Stimulated activated CD4-positive, alpha-beta T cell treated with anti-CD3 and anti-CD28 coated beads, Interleukin-4, amount 100 ng/mL, for 48 hours (primary cell): ENCODE data around the gene GAL3ST2.
A peak's percentile ranks its signal among the peaks of the same experiment; 100 is the strongest.
"Not testable (repeated sequence)": the region's sequence is repeated elsewhere in the genome, so short reads cannot be mapped to it uniquely, and the experiment has no call there.

ENCODE experiments used
- DNase-seq, 2 donors: peaks; one replicate each; pipeline ENCODE4 v3.0.0-alpha.2; 2020; ENCODE audit warnings: low read depth in 2 of 2

The GAL3ST2 gene

DNA sequence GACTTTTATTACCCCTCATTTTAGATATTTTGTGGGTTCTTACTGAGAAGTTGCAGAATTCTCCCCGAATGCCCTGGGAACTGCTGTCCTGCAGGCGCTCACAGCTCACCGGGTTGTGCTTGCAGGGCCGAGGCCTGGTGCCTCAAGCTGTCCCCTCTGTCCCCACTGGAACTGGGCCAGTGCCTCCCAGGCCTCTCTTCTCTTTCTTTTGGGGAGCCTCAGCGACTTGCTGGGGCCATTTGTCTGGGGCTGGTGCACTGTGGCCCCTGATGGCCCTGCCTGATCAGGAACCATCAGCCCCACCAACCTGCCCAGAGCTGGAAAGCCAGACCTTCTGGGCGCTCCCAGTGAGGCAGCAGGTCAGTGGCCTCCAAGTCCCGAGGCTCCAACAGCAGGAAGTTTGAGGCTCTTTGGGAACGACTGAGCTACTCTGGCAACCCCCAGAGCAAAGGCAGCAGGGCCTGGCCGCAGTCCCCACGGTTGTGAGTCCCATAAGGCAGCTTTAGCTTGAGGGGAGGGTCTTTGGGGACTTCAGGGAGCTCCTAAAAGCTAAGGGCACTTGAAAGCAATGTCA lies 17.7 kb downstream of the GAL3ST2 start:
- DNase-seq, result no peak

DNA sequence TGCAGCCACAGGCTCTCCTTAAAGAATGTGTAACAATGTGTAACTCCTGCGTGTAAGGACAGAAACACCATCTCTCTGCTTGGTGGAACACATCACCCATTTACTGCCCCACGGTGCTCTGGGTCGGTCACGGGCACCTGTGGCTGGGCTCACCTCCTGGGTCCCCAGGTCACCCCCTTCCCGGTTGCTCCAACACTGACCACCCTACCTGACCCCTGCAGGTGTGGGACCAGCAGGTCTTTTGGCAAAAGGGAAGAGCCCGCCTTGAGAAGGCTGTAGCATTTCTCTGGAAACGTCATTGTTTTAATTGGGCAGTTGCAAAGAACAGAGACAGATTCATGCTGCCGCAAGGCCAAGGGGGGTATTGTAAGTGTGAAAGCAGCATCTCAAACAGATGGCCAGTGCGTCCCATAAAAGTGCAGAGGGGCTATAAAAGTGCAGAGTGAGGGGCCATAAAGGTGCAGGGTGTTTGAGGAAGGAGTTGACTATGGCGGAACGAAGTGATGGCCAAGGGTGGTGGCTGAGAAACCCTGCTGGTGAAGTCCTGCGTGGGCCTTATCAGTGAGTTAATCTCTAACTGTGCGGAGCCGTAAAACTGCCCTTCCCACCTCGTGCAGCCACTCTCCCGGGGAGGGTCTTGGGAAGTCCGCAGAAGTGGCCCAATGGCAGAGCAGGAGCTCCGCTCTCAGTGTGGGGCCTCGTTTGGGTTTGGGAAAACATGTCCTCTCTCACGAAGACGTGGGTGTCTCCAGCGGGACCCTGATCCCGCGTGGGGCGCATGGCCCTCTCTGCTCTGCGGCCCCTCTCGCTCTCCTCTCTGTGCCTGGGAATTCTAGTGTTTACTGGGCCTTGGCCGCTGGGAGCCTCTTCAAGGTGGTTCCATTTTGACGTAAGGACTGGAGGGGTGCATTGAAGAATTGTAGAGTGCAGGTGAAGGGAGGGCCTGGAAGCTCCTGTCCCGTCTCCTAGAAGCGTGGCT lies 18.7 kb downstream of the GAL3ST2 start:
- no peak for DNase-seq

DNA sequence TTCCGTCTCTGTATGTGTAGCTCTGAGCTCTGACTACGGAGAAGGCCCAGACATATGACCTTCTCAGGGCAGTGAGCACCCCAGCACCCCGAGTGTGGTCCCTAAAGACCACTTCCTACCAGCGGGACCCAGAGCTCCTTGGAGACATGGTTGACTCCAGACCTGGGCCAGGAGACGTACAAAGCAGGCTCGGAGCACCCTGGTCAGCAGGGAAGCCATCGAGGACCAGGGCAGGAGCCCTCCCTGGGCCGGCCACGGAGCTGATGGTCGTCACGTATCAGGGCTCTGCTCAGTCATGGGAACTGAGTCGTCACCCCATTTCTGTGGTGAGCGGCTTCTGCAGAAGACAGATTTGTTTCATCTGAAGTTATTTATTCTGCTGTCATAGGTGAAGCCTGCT lies 19.6 kb downstream of the GAL3ST2 start:
- no peak for DNase-seq

DNA sequence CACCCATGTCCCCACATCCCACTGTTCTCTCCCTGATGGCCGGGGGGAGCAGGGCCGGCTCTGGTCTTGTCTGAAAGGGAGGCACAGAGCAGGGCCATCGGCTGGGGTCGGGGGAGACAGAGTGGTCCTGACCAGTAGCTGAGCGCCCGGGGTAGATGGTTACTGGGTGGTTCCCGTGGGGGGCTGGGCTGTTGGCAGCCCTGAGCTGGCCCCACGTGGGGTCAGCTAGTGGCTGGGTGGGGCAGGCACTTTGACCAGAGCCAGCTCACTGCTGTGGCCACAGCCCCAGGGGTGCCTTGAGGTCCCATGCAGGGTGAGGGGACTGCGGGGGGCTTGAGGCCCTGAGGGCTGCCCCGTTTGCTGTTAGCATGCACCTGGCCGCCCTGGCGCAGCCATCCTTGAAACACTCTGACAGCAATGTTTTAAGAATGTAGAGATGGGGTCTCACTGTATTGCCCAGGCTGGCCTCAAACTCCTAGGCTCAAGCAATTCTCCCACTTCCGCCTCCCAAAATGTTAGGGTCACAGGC lies 20.1 kb downstream of the GAL3ST2 start:
- no peak for DNase-seq

DNA sequence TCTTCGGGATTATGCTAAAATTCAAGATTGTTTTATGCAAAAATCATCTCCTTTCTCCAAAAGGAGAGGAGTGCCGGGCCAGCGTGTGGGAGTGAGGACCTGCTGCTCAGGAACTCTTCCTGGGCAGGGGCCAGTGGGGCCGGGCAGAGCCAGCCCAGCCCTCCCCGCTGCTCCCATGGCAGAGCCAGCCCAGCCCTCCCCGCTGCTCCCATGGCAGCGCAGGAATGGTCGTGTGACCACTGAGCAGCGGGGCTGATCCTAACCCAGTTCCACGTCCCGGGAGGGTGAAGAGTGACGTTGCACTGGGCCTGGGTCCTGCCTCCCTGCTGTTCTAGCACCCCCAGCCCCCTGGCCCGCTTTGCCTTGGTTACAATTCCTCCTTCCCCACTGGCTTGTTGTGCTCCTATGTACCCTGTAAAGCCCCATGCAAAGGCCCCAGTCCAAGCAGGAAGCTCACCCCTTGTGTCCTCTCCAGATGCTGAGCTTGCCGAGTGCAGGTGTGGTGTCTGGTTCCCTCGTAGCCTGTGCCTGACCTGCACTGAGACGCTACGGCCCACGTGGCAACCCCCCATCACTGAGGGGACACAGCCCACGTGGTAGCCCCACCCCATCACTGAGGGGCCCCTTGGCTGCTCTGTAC lies 20.9 kb downstream of the GAL3ST2 start:
- no peak for DNase-seq

DNA sequence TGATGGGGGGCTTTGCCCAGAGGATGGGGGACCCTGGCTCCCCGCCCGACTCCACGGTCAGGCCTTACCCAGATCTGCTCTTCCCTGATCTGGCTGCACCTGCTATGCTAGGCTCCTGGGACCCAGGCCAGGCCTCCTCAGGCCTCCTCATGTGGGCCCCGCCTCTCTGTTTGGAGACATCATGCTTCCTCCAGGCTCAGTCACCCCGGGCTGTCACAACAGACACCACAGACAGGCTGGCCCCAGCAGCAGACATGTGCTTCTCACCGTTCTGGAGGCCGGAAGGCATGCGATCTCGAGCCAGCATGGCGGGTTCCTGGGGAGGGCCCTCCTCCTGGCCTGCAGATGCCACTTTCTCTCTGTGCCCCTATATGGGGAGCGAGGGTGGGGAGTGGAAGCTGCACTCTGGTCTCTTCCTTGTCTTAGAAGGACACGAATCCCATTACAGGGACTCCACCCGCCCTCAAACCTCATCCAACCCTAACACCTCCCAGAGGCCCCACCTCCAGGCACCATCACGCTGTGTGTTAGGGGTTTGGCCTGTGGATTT lies 21.5 kb downstream of the GAL3ST2 start:
- no peak for DNase-seq

DNA sequence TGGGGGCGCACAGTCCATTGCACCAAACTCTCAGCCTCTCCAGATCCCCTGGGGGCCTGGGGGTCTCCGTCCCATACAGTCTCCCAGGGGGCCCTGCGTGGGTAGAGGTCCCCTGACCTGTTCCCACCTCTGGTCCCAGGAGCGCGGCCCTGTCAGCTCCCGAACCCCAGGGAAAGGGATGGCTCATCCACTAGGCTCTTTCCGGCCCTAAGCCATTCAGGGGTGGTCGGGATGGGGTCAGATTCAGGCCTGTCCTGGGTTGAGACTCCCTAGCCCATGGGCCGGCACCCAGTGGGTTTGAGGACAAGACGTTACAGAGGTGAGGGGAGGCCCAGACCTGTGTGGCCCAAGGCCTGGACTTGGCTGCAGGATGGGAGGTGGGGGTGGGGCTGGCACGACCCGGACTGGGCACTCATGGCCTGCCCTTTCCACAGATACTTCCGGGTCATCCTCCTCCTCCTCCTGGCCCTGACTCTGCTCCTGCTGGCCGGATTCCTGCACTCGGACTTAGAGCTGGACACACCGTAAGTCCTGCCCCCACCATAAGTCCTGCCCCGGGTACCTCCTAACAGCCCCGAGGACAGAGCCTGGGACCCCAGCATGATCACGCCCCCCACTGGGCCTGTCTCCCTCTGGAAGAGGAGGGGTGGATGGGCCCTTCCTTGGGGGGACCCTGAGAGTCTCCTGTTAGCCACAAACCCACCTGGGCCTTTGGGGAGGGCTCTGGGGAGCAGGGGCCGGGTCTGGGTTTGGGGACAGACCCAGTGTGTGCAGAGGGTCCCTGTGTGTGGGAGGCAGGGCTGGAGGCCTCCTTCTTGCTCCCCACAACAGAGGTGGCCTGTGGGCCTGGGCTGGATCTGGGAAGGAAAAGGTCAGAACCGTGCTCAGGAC lies 22.3 kb downstream of the GAL3ST2 start:
- no peak for DNase-seq

DNA sequence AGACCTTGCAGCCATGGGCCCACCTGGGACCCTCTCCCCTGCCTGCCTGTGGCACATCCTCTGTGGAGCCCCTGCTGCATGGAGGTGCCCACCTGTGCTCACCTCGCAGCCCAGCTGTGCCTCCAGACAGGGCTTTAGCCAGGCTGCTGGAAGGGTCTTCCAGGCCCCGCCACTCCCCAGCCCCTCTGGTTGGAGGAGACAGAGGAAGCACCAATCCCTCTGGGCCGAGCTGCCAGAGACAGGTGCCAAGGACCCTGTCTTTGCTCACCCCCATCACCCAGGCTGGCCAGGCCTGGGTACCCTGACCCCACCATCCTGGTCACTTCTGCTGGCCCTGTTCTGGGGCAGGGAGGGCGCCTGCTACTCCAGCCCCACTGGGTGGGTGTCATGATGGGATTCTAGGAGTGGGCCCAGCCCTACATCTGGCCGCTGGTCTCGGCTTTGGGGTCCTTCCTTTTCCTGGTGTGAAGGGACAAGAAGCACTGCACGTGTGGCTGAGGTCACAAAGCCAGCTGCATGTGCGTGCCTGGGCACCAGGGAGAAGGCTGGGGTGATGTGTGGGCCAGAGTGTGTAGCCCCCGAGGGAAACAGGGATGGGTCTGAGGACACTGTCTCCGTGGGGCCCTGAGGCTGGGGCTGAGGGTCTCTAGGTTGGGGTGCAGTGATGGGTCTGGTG lies 23.0 kb downstream of the GAL3ST2 start:
- DNase-seq, result no peak

DNA sequence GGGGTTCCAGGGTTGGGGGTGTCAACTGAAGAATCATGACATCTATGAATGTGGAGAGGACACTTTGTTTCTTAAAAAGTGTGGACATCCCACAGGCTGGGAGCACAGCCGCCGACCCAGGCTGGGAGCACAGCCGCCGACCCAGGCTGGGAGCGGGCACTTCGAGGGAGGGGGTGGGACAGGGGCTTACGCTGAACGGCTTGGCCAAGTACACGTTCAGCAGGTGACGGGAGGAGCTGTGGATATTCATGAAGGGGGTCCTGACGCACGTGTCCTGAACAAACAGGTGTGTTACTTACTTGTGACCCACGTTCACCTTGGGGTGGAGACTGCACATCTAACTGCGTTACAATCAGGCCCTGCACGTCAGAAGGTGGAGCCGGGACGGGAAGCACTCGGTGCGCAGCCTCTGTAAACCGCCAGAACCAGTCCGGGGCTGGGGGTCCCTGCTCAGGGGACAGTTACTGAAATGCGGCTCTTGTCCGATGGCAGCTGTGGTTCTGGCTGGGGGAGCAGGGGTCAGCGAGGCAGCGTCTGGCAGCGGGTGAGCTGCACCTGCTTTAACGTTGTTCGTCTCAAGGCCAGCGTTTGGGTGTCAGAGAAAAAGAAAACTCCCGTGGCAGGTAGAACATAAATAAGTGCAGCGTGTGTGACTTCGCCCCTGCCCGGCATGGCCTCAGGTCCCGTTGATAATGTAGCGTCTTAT lies 23.7 kb downstream of the GAL3ST2 start:
- not testable (repeated sequence) for DNase-seq

DNA sequence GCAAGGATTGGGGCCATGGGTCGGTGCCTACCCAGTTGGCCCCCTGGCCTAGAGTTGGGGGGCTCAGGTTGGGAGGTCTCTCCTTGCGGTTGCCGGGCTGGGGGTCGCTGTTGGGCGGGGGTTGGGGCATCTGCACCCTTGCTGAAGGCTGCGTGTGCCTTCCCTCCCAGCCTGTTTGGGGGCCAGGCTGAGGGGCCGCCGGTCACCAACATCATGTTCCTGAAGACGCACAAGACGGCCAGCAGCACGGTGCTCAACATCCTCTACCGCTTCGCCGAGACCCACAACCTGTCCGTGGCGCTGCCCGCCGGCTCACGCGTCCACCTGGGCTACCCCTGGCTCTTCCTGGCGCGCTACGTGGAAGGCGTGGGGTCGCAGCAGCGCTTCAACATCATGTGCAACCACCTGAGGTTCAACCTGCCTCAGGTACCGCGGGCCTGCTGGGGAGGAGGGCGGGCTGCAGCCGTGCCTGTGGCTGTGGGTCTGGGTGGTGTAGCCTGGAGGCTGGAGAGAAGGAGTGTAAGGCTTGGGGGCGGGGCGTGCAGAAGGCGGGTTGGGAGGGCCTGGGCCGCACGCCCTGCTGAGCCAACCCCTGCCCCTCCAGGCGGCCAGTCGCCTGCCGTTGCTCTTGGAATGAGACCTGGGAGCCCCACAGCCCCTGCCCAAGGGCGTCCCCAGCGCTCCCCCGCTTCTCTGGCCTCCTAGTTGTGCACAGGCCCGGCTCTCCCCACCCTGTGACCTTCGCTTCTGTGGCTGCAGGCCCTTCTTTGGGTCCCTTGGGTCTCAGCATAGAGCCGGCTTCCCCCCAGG lies 25.2 kb downstream of the GAL3ST2 start:
- DNase-seq, result no peak

DNA sequence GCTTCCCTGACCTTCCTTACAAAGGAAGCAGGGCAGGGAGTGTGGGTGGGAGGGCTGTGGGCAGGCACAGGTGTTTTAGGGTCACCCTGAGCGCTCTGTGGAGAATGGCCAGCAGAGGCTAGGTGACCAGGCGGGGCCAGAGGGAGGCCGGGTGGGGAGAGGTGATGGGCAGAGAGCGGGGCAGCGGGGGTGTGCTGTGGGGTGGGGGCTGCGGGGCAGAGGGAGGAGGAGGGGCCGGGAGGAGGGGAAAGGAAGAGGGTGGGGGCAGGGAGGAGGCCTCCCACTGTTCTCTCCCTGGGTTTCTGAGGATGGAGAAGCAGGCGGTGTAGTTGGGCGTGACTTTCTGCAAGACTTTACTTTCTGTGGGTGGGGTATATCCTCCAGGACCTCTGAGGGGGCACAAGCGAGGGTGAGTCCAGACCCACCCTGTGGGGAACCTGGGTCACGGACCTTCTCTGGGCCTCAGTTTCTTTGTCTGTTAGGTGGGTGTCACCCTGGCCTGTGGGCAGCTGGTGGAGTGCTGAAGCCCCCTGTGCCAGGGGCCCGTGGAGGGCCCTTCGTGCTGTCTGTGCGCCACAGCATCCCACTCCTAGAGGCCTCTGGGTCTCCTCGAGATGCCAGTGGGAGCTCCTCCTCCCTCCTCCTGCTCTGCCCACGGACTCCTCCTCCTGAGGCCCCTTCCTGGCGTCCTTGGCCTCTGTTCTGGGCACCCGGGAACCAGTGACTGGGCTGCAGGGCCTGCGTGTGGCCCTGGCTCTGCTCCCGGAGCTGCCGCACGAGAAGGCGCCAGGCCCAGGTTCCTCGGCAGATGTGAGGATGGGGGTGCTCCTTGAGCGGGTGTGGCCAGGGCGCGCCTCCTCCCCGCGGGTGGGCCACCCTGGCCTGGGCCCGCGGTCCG lies 26.0 kb downstream of the GAL3ST2 start:
- DNase-seq, result no peak

DNA sequence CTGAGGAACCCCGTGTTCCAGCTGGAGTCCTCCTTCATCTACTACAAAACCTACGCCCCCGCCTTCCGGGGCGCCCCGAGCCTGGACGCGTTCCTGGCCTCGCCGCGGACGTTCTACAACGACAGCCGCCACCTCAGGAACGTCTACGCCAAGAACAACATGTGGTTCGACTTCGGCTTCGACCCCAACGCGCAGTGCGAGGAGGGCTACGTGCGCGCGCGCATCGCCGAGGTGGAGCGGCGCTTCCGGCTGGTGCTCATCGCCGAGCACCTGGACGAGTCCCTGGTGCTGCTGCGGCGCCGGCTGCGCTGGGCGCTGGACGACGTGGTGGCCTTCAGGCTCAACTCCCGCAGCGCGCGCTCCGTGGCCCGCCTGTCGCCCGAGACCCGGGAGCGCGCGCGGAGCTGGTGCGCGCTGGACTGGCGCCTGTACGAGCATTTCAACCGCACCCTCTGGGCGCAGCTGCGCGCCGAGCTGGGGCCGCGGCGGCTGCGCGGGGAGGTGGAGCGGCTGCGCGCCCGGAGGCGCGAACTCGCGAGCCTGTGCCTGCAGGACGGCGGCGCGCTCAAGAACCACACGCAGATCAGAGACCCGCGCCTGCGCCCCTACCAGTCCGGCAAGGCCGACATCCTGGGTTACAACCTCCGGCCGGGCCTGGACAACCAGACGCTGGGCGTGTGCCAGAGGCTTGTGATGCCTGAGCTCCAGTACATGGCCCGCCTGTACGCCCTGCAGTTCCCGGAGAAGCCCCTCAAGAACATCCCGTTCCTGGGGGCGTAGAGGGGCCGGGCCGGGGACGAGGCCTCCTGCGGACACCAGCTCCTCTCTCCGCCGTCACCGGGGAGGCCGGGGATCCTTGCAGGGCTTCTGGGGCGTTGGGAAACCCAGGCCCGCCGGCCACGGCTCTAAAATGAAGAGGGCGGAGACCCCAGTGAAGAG lies 27.0 kb downstream of the GAL3ST2 start:
- peak; percentile 22 to 29 for DNase-seq

DNA sequence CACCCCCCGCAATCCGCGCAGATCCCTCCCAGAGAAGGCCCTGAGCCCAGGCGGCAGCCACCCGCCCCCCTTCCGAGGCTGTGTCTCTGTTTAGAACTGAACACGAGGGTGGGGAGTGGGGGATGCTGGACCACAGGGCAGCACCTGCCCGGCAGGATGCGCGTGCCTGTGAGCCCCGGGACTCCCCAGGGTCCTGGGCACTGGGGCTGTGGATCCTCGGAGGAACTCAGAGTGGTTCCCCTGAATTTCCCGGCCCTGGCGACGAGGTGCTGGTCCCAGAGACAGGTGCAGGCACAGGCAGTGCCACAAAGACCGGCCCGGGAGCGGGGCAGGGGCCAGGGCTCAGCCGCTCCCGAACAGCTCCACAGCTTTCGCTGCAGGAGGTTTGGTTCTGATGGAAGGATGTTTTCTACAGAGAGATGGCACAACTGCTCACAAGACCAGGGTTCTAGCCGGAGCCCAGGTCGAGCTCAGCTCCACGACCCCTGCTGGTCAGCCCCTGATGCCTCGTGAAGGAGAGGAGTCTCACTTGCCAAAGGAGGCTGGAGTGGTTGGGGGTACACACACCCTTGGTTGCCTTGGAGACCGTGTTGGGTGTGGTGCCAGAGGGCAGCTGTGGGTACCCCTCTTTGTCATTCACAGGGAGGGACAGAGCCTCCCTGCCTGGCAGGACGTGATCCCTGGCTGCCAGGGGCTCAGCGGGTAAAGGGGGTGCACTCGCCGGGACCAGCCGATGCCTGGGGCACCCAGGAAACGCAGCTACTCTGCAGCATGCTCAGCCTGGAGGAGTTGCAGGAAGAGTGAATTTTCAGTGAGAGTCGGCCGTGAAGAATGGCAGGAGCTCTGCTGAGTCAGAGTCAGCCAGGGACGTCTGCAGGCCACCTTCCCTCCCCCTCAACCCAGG lies 28.0 kb downstream of the GAL3ST2 start:
- DNase-seq, result no peak

DNA sequence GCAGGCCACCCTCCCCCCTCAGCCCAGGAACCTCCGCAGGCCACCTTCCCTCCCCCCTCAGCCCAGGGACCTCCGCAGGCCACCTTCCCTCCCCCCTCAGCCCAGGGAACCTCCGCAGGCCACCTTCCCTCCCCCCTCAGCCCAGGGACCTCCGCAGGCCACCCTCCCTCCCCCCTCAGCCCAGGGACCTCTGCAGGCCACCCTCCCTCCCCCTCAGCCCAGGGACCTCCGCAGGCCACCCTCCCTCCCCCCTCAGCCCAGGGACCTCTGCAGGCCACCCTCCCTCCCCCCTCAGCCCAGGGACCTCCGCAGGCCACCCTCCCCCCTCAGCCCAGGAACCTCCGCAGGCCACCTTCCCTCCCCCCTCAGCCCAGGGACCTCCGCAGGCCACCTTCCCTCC lies 29.6 kb downstream of the GAL3ST2 start:
- not testable (repeated sequence) for DNase-seq

DNA sequence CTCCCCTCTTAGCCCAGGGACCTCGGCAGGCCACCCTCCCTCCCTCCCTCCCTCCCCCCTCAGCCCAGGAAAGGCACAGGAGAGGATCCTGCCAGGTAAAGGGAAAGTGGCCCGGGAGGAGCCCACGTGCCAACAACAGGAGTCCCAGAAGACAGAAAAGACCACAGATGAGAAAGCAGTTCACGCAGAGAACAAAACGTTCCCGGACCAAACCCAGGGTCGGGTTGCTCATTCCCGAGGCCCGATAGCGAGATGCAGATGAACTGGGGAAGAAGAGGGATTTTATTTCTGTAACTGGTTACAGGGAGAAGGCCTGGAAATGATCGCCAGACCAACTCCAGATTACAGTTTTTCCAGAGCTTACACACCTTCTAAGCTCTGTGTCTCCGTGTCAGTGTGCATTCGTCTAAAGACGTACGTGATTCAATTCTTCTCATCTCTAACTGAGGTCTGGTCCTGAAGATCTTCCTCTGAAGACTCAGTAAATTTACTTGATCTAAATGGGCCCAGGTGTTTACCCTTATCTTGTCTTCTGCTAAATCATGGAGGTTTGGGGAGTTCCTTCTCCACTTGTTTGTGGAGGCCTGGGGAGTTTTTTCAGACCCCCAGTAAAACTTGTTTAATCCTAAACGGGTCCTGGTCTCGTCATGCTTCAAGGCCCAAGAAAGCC lies 31.6 kb downstream of the GAL3ST2 start:
- DNase-seq, result no peak
